ENCODE measurements around the gene CFAP74. TPM values are rescaled to one million over a fixed set of nuclear protein-coding genes. Genes with fewer than 3 reads are reported as not detected.

CFAP74 gene
- total and polyA plus RNA-seq, 2 of the 13 experiments (the other 11 are each of a cell fraction or from before 2014, with no cell fraction given) = 0.27 to 0.62 TPM

- TF ChIP-seq SNAPC4 (CRISPR knock-in tag; IDR thresholded peaks at IDR 0.05) (no peak), ZZZ3 (CRISPR knock-in tag; IDR thresholded peaks at IDR 0.05; ENCODE audit: borderline replicate concordance) (0 out of 2 replicates have a peak, but pooled peaks have one; percentile 3), ZNF33B (CRISPR knock-in tag; IDR thresholded peaks at IDR 0.05) (no peak), TEAD2 (CRISPR knock-in tag; IDR thresholded peaks at IDR 0.05) (0 out of 2 replicates have a peak, but pooled peaks have one; percentile 2)
These were observed 61.5 kb downstream of the CFAP74 start (continued) for GRCh38 chr1:1941868-1942752.

GRCh38 chr1:1941211-1941841 is 62.3 kb downstream of the CFAP74 start:
- Histone ChIP-seq H3K9ac (ENCODE audit: insufficient read depth, low read depth, low read length) (peak overlapping the region; percentile 84), H3K27ac (ENCODE audit: extremely low read length, insufficient read depth, low read length) (peak overlapping the region; percentile 91), H3K9me3 (ENCODE audit: low read length) (no peaks in the 10 kb centered on the region), H3K4me2 (ENCODE audit: low read depth, low read length) (peak overlapping the region; percentile 95), H3K4me3 (replicated peaks in 1 of 3; ENCODE audit: insufficient read depth in 1 of 3, low read depth in 2 of 3, low read length in 3 of 3) (peak overlapping the region; percentile 29 to 87 (median 54); a peak in 5 of 6 replicates), H4K20me1 (ENCODE audit: insufficient read depth, low read length) (0 out of 2 replicates have a peak, but pooled peaks cover 3% of the 10 kb centered on the region), H3K27me3 (ENCODE audit: control insufficient read depth in 1 of 2, insufficient read depth in 2 of 2, low read length in 2 of 2) (no peaks in the 10 kb centered on the region), H3K4me1 (ENCODE audit: insufficient read depth, low read length) (peaks cover 71% of the 10 kb centered on the region), H3K79me2 (ENCODE audit: insufficient read depth, low read length) (peaks cover 13% of the 10 kb centered on the region), H3K36me3 (replicated peaks in 1 of 2; ENCODE audit: control insufficient read depth in 1 of 2, insufficient read depth in 2 of 2, low read length in 2 of 2) (no peaks in the 10 kb centered on the region; a peak in 1 of 5 replicates), H2AFZ (ENCODE audit: low read length) (no peak overlapping the region)
- ChIA-PET POLR2A (interaction anchor here (0.8 to 4.3 kb wide), 6 partner anchors 17 to 89 kb away, joined by 3 to 55 read pairs (median 8); partner anchors contain the start of gene TMEM52), CTCF (ENCODE audit: low intra/inter-chr PET ratio, low total read pairs) (no interaction called here)
- peak; percentile 28 for ATAC-seq
- 8% methylated on average over 13 of the region's 19 CpGs for WGBS (ENCODE audit: low lambda C conversion rate)
- peak; percentile 92 for DNase-seq (ENCODE audit: low spot score)
- peak; percentile 96 for FAIRE-seq
- intact Hi-C loops (cut with micrococcal nuclease; ENCODE audit: unreplicated experiment) = no loop called here
- BruUV-seq (replicated peaks) = no TSS peak
- in situ Hi-C loops (cut with HindIII; ENCODE audit: extremely low pct_ligation_motif_present, low pct_unique_long_range_greater_than_20kb) = no loop called here
- TF ChIP-seq, protein P1, sequence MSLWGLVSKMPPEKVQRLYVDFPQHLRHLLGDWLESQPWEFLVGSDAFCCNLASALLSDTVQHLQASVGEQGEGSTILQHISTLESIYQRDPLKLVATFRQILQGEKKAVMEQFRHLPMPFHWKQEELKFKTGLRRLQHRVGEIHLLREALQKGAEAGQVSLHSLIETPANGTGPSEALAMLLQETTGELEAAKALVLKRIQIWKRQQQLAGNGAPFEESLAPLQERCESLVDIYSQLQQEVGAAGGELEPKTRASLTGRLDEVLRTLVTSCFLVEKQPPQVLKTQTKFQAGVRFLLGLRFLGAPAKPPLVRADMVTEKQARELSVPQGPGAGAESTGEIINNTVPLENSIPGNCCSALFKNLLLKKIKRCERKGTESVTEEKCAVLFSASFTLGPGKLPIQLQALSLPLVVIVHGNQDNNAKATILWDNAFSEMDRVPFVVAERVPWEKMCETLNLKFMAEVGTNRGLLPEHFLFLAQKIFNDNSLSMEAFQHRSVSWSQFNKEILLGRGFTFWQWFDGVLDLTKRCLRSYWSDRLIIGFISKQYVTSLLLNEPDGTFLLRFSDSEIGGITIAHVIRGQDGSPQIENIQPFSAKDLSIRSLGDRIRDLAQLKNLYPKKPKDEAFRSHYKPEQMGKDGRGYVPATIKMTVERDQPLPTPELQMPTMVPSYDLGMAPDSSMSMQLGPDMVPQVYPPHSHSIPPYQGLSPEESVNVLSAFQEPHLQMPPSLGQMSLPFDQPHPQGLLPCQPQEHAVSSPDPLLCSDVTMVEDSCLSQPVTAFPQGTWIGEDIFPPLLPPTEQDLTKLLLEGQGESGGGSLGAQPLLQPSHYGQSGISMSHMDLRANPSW (CRISPR knock-in tag; IDR thresholded peaks at IDR 0.05; ENCODE audit: borderline replicate concordance) = peak; percentile 66; the same call in 1 of the 2 replicates
- TF ChIP-seq ZBTB44 (CRISPR knock-in tag; IDR thresholded peaks at IDR 0.05) (no peak), DMAP1 (CRISPR knock-in tag; IDR thresholded peaks at IDR 0.05) (peak; percentile 76; the same call in 1 of the 2 replicates), ZNF143 (CRISPR knock-in tag; IDR thresholded peaks at IDR 0.05) (peak; percentile 61; the same call in 1 of the 2 replicates)
- TF ChIP-seq, protein P2, sequence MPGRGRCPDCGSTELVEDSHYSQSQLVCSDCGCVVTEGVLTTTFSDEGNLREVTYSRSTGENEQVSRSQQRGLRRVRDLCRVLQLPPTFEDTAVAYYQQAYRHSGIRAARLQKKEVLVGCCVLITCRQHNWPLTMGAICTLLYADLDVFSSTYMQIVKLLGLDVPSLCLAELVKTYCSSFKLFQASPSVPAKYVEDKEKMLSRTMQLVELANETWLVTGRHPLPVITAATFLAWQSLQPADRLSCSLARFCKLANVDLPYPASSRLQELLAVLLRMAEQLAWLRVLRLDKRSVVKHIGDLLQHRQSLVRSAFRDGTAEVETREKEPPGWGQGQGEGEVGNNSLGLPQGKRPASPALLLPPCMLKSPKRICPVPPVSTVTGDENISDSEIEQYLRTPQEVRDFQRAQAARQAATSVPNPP (CRISPR knock-in tag; IDR thresholded peaks at IDR 0.05) = 0 out of 2 replicates have a peak, but pooled peaks have one; percentile 58

Data from HepG2 (cell line).